Measurements from ENCODE around the gene GRM7.
A peak's percentile ranks its signal among the peaks of the same experiment; 100 is the strongest.

GRM7 gene

DNA sequence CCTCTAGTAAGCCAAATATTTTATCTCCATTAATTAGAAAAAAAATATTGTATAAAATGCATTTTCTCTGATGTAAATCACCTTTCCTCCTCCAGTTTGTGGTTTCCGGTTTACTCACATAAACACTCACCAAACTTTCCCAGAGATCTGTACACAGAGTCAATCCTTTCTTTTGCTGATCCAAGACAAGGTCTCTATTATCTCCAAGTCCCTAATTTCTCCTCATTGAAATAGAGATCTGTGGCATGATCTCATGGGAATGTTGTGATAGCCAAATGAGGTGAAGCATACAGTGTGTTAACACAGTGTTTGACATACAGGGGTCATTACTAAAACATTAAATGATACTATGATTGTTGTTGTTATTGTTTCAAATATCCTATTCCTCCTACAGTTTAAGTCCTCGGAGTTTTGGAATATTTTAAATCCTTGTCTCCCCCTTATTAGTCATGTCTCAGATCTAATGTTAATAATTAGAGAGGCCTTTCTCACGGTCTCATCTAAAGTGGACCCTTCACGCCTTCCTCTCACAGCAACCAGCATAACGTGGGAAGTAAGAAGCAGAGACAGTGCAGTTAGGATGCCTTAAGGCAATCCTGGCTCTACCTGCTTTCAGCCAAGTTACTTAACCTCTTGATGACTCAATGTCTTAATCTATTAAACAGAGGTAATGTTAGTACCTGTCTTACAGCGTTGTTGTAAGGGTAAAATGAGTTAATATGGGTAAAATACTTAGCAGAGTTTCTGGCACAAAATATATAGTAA is 333.3 kb downstream of the GRM7 start:
- H3K4me3 ChIP-seq (ENCODE audit: low read depth, low read length), result no peak overlapping the region
- DNase-seq (ENCODE audit: low read depth), result no peak
- TF ChIP-seq, protein P1, sequence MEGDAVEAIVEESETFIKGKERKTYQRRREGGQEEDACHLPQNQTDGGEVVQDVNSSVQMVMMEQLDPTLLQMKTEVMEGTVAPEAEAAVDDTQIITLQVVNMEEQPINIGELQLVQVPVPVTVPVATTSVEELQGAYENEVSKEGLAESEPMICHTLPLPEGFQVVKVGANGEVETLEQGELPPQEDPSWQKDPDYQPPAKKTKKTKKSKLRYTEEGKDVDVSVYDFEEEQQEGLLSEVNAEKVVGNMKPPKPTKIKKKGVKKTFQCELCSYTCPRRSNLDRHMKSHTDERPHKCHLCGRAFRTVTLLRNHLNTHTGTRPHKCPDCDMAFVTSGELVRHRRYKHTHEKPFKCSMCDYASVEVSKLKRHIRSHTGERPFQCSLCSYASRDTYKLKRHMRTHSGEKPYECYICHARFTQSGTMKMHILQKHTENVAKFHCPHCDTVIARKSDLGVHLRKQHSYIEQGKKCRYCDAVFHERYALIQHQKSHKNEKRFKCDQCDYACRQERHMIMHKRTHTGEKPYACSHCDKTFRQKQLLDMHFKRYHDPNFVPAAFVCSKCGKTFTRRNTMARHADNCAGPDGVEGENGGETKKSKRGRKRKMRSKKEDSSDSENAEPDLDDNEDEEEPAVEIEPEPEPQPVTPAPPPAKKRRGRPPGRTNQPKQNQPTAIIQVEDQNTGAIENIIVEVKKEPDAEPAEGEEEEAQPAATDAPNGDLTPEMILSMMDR (IDR thresholded peaks at IDR 0.05; ENCODE audit: insufficient read depth, low read depth, low read length, missing control alignments), result no peak

DNA sequence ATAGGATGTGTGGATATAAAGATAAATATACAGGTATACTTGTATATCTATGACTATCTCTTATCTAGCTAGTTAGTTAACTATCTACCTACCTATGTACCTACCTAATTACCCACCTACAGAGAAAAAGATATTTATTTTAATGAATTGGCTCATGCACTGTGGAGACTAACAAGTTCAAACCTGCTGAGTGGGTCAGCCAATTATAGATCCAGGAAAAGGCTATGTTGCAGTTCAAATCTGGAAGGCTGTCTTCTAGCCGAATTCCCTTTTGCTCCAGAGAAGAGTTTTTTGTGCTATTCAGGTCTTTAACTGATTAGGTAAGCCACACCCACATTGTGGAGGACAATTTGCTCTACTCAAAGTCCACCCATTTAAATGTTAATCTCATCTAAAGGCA is 335.0 kb downstream of the GRM7 start:
- TF ChIP-seq, protein P1 (IDR thresholded peaks at IDR 0.05; ENCODE audit: insufficient read depth, low read depth, low read length, missing control alignments), result no peak
- DNase-seq (ENCODE audit: low read depth), result no peak
- no peak overlapping the region for H3K4me3 ChIP-seq (ENCODE audit: low read depth, low read length)

DNA sequence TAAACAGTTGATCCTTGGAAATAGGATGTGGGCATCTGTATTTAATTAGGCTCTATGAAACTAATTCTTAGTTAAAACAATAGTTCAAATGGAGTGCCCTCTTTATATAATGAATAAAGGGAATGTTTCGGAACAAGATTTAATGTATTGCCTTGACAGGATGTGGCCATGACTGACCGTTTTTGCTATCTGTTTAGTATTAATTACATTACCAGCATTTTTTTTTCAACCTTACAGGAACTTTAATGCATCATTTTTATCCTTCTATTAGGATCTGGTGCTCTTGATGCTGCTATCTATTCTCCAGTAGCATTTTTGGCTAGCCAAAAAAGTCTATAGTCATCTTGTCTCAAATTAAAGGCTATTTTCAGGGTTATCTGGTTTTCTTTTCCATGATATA is 340.9 kb downstream of the GRM7 start:
- no peak overlapping the region for H3K4me3 ChIP-seq (ENCODE audit: low read depth, low read length)
- TF ChIP-seq, protein P1 (IDR thresholded peaks at IDR 0.05; ENCODE audit: insufficient read depth, low read depth, low read length, missing control alignments), result no peak
- no peak for DNase-seq (ENCODE audit: low read depth)

DNA sequence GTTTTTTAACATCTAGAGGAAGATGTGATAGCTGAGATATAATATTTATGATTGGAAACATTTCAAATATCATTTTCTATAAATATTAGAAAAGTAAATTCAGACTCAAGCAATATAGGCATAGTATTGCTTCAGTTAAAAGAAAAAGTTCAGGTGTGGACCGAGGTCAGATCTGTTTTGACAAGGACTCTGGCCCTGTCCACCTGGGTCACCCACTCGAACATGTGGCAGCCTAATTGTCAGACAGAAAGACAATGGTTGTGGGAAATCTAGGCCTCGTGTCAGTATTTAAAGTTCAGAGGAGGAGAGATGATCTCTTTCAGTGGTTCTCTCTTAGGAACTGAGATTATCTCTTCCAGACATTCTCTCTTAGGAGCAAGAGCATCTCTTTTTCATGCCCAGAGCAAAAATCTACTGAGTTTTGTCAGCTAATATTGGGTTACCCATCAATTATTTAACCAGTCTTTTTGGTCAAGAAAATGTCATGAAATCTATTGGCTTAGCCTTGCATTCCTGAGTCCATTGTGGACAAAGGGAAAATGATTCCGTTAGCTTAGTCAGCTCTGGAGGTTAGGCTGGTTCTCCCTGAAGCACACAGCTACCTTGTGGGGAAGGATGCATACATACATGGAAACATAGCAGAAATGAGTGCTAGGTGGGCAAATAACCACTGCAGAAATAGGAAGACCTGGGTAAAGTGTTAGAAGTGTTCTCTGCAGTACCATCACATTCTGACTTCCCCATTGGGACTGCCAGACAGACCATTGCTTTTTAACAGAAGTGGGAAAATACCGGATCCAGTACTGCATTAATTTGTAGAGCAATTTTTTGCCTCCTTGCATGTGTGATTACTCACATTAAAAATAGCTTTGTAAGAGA is 343.3 kb downstream of the GRM7 start:
- no peak overlapping the region for H3K4me3 ChIP-seq (ENCODE audit: low read depth, low read length)
- TF ChIP-seq, protein P1 (IDR thresholded peaks at IDR 0.05; ENCODE audit: insufficient read depth, low read depth, low read length, missing control alignments), result no peak
- DNase-seq (ENCODE audit: low read depth), result no peak

DNA sequence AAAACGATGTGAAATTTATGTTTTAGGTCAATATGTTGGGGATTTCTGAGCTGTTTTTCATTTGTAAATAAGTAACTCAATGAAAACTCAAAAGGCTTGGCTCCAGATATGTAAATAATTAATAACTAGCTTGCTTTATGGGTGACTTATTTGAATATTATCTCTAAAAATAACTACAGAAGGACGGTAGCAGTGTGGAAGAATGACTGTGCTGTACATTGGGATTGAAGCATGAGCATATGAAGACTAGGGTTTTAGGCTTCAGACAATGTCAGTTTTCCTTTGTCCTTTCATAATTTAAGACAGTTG is 343.9 kb downstream of the GRM7 start:
- TF ChIP-seq, protein P1 (IDR thresholded peaks at IDR 0.05; ENCODE audit: insufficient read depth, low read depth, low read length, missing control alignments), result no peak
- no peak overlapping the region for H3K4me3 ChIP-seq (ENCODE audit: low read depth, low read length)
- no peak for DNase-seq (ENCODE audit: low read depth)

DNA sequence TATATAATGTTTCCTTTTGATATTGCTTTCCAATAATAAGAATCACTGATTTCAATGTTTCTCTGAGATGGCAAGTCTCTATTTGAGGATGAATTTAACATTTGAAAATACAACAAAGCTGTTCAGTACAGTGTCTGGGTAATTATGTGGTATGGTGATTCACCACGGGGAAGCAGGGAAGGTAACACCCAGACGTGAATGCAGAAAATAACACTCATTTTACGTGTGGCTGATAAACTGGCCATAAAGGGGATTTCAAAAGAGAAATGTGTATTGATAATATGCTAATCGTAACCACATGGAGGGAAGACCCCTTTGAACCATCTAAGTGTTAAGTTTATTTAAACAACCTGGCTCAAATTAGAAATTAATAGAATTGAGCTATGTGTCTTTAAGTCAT is 344.6 kb downstream of the GRM7 start:
- peak; percentile 57 for DNase-seq (ENCODE audit: low read depth)
- TF ChIP-seq, protein P1 (IDR thresholded peaks at IDR 0.05; ENCODE audit: insufficient read depth, low read depth, low read length, missing control alignments), result no peak
- peak overlapping the region; percentile 45 for H3K4me3 ChIP-seq (ENCODE audit: low read depth, low read length)
